NCI-H82 (cell line): Measurements from ENCODE around the gene CCL22.
A peak's percentile ranks its signal among the peaks of the same experiment; 100 is the strongest.
"Not testable (repeated sequence)": the region's sequence is repeated elsewhere in the genome, so short reads cannot be mapped to it uniquely, and the experiment has no call there.

Source experiments
- DNase-seq: peaks from one replicate; lab custom pipeline; 2025; lab: John Stamatoyannopoulos, UW

The CCL22 gene

DNA sequence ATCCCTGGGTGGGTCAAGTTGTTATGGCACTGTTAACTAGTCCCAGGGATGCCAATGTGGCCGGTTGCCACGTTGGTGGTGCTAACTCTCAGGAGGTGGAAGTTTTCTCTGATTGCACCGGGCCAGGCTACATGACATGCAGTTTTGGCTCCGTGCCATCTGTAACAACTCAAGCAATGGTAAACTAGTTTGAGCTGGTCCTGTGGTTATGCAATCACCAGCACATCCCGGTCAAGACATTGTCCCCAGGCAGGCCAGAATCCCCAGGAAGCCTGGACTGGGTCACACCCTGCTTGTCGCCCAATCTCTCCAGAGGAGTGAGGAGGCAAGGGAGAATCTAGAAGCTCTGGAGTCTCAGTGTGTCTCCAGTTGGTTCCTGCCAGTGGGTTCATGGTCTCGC, 35.9 kb downstream of the CCL22 start:
- no peak for DNase-seq

DNA sequence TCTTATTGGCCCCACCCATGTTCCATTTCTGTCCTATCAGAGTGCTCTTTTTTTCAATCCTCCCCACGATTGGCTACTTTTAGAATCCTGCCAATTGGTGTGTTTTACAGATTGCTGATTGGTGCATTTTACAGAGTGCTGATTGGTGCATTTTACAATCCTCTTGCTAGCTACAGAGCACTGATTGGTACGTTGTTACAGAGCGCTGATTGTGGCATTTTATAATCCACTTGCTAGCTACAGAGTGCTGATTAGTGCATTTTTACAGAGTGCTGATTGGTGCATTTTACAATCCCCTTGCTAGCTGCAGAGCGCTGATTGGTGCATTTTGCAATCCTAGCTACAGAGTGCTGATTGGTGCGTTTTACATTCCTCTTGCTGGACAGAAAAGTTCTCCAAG, 36.4 kb downstream of the CCL22 start:
- no peak for DNase-seq

DNA sequence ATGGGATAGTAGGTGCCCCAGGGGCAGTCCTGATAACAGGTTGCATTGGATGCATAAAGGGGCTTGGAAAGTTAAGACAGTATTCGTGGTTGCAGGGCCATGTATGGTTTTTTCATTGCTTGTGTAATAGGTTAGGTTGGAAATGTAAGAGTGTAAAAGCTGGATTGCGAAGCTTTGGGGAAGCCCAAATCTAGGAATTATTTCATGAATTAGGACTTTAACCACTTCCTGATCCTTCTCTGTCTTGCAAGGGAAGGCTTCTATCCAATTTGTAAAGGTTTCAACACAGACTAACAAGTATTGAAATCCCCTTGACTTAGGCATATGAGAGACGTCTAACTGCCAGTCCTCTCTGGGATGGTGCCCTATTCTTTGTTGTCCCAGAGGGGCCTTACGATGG, 38.2 kb downstream of the CCL22 start:
- no peak for DNase-seq

DNA sequence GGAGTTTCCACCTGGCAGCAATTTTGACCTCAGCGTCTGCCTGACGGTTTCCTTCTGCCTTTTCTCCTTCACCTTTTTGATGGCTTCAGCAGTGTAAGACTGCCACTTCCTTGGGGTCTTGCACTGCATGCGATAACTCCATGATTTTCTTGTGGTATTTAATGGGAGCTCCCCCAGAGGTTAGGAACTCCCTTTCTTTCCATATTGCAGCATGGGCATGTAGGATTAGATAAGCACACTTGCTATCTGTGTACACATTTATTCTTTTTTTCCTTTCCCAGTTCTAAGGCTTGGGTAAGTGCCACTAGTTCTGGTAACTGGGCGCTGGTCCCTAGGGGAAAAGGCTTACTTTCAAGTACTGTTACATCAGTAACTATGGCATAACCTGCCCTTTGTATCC, 38.9 kb downstream of the CCL22 start:
- not testable (repeated sequence) for DNase-seq

DNA sequence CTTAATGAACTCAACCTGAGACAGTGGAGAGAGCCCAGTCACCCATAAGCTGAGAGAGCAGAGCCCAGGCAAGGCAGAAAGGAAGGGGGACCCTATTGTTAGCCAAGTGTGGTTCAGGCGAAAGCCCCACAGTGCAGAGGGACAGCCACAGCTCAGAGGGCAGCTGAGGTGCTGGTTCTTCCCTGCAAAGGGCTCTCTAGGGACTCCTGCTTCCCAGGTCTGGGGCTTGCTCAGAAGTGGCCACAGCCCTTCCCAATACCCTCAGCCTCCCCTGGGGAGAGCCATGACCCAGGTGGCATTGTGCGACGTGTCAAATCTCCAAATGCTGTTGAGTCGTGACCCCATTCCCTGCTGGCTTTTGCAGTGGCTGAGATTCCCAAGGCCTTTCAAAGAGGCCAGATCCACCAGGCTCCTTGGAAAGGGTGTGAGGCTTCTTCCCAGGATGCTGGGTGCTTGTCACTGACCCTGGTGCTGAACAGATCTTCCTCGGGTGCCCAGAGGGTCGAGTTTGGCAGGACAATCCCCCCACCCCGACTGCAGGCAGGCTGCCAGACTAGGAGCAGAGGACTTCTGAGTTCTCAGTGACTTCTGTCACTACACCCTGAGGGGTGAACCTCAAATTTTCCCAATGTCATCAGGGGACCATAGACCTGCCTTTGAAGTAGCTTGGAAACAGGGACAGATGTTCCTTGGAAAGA, 43.5 kb downstream of the CCL22 start:
- DNase-seq: no peak

DNA sequence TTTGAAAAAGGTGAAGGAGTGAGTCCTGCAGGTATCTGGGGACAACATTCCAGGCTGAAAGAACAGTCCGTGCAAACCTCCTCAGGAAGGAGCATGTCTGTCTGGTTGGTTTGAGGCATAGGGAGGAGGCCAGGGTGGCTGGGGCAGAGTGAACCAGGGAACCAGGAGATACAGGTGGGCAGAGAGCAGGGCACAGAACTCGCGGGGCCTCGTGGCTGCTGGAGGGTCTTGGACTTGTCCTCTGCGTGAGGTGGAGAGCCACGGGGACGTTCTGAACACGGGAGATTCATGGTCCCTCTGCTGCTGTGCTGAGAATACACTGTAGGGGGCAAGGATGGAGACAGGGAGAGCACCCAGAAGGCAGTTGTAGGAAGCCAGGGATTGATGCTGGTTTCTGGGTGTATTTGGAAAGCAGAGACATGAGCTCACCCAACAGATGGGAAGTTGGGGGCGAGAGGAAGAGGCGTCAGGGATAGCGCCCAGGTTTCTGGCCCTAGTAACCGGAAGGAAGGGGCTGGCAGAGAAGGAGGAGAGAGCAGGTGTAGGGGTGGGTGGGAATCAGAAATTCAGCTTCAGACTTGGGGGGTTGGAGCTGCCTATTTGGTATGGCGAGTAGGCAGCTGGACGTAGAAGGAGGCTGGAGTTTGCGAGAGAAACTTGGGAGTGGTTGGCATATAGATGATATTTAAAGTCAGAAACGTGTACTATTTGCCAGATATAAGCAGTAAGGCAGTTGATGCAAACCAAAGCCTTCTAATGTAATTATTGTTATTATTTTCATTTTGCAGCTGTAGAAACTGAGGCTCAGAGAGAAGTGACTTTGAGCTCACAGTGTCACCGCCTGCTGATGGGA, 45.6 kb downstream of the CCL22 start, which contains the start of gene CCL17:
TSS of gene CCL17 (plus strand) at position 803 of the 853 bp plus-strand sequence. CDS start 9,166 bp downstream, outside the sequence.
- no peak for DNase-seq

DNA sequence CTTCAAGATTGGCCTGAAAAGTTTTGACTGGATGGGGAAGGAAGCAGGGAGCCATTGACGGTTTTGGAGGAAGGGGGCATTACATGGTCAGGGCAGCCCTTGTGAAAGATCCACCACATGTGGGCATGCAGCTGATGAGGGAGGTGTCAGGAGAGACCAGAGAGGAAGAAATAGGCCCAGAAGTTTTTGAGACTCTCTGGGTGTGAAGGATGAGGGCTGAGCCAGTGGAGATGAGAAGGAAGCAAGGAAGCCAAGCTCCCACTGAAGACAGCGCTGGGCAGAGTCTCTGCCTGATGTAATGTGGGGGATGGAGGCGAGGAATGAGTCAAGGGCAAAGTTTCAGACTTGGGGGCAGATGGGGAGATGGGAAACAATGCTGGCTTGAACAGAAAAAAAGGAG, 46.5 kb downstream of the CCL22 start:
- no peak for DNase-seq

DNA sequence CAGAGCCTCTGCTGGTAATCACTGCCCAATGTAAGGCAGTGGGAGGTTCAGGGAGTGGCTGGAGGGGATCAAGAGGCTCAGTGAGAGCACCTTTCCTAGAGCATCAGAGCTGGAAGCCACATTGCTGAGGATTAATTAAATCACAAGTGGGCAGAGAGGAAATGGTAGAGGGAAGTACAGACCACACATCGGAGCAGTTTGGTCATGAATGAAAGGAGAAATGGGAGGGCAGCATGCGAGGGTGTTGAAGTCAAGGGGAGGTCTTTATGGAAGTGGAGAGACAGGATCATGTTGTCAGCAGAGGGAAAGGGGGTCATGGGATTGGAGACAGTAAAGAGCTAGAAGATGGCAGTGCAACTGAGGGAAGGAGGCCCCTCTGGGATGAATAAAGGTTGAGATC, 48.3 kb downstream of the CCL22 start:
- no peak for DNase-seq

DNA sequence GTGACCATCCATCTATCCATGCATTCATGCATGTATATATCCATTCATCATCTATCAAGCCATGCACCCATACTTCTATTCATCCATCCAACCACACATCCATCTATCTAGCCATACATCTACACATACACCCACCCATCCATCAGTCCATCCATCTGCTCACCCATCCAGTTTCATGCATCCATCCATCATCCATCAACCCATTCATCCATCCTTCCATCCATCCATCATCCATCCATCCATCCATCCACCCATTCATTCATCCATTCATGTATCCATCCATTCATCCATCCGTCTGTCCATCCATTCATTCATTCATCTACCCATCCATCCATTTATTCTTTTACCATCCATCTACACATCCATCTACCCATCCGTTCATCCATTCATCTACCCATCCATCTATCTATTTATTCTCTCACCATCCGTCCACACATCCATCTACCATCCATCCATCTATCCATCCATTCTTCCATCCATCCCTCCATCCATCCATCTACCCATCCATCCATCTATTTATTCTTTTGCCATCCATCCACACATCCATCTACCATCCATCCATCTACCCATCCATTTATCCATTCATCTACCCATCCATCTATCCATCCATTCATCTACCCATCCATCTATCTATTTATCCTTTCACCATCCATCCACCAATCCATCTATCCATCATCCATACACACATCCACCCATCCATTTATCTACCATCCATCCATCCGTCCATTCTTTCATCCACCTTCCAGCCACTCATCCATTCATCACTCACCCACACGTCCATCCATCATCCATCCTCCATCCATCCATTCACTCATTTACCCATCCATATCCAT, 49.2 kb downstream of the CCL22 start:
- no peak for DNase-seq

DNA sequence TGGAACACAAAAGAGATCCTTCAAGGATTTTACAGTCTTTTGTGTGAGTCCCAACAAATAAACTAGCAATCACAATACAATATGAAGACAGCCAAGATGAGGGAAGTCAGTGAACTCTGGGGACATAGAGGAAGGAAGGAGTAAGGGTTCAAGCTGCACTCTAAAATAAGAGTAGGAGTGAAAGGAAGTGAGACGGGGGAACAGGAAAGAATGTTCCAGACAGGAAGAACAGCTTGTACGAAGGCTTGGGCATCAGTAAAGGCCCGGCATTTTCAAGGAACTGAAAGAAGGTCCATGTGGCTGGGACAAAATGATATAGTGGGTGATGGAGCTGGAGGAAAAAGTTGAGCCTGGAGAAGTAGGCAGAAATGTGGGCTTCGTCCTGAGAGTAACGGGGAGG, 50.5 kb downstream of the CCL22 start:
- no peak for DNase-seq

DNA sequence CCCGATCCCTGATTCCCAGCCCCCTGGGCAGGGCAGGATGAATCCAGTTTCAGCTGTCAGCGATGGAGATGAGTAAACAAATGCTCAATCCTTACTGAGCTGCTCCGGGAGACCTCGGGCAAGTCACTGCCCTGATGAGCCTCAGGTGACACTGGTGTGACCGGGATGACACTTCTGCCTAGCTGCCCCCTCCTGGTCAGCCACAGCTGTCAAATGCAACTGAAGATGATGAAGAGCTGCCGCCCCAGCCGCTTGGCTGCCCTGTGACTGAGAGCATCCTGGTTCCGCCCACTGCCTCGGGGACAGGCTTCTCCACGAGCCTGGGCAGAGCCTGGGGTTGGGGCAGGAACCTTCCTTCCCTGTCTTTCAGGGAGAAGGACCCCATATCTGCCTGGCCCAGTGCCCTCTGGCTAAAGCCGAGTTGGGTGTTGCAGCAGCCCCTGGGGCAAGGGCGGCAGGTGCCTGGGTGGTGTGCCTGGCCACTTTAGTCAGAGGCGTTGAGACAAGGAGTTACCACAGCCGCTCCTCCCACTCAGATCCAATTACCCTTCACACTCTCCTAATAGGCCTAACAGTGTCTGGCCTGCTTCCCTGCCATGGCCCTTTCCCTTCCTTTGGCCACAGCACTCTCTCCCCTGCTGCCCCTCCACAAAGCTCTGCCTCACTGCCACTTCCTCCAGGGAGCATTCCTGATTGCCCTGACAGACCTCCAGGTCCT, 51.4 kb downstream of the CCL22 start:
- peak; percentile 81 for DNase-seq

DNA sequence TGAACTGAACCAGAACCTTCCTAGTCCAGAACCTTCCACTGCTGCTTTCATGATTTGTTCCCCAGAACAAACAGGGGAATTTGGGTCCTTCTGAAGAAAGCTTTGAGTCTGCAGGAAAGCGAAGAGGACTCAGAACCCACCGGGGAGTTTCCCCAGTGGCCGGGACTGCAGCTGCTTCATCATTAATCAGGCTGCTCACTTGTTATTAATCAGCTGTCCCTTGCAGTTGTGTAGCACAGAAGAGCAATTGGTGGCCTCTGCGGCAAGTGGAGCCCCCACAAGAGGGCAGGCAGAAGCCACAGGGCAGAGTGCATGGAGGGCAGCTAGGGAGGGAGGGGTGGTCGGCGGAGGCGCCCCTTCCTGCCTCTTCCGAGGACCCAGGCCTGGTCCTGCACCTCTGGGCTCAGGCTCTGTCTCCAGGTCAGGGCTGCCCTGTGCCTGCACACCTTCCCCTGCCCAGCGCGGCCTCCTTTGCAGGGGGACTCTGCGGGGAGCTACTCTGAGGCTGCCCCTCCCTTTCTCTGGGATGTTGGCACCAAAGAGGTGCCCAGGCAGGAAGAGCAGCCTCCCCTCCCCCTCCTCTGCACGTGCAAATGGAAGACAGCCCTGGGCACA, 52.9 kb downstream of the CCL22 start:
- no peak for DNase-seq

DNA sequence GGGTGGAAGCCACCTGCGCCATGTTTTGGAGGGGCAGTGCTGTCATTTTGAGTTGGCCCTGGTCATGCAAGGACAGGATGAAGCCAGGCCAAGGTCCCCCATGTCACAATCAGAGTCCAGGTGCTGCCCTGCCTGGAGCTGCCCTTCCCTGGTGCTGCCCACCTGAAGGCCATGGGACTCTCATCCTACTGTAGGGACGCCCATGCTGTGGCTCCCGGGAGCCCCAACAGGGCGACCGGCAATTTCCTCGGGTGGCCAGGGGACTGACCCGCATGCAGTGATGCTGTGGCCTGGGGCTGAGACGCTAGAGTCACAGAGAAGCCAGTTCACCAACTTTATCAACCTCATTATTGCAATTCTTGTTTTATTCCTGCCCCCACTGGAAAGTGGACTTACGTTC, 54.0 kb downstream of the CCL22 start:
- no peak for DNase-seq

DNA sequence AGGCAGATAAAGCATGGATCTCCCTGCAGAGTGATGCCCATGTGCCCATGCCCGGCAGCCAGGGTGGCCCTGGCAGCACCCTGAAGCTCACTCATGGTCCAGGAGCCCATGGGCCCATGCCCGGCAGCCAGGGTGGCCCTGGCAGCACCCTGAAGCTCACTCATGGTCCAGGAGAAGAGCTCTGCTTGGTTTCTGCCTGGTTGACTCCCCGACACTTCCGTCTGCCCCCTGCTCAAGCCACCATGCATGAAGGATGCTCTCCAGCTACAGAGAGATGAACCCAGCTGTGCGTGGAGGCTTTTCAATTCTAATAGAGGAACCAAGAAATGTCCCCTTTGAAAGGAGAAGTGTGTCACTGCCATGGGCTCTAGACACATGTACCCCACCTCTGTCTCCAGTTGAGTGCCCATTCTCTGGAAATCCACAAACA, 54.7 kb downstream of the CCL22 start:
- DNase-seq: no peak

DNA sequence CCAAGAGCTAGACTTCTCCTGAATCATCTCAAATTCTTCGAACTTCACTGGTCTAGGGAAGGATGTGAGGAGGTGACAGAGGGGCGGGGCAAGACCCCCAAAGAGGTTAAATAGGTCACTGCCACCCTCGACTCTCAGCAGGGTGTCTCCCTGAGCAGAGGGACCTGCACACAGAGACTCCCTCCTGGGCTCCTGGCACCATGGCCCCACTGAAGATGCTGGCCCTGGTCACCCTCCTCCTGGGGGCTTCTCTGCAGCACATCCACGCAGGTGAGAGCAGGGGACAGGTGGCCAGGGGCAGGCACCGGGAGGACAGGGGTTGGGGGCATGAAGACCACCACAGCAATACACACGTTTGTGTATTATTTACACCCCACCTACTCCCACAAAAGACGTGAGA, 55.1 kb downstream of the CCL22 start:
- no peak for DNase-seq
